ENCODE measurements around the gene MGA.

DNA sequence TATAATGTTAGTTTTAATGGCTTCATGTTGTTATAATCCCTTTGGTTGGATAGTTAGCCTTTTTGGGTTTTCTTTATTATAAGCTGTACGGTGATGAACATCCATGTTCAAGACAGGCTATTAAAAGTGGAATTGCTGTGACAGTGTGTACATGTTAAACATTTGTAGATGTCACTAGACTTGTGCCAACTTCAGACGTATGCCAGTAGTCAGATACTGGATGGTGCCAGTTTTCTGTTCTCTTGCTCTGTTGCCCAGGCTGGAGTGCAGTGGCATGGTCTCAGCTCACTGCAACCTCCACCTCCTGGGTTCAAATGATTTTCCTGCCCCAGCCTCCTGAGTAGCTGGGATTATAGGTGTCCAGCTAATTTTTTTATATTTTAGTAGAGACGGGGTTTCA lies 54.1 kb downstream of the MGA start:
- TF ChIP-seq, protein P1, sequence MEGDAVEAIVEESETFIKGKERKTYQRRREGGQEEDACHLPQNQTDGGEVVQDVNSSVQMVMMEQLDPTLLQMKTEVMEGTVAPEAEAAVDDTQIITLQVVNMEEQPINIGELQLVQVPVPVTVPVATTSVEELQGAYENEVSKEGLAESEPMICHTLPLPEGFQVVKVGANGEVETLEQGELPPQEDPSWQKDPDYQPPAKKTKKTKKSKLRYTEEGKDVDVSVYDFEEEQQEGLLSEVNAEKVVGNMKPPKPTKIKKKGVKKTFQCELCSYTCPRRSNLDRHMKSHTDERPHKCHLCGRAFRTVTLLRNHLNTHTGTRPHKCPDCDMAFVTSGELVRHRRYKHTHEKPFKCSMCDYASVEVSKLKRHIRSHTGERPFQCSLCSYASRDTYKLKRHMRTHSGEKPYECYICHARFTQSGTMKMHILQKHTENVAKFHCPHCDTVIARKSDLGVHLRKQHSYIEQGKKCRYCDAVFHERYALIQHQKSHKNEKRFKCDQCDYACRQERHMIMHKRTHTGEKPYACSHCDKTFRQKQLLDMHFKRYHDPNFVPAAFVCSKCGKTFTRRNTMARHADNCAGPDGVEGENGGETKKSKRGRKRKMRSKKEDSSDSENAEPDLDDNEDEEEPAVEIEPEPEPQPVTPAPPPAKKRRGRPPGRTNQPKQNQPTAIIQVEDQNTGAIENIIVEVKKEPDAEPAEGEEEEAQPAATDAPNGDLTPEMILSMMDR (IDR thresholded peaks at IDR 0.05): no peak
- TF ChIP-seq IRF2 (CRISPR knock-in tag; IDR thresholded peaks at IDR 0.05; ENCODE audit: borderline replicate concordance, low read depth) (no peak), HMGA2 (CRISPR knock-in tag; IDR thresholded peaks at IDR 0.05) (no peak), CREB1 (CRISPR knock-in tag; IDR thresholded peaks at IDR 0.05) (no peak)
- TF ChIP-seq, protein P2, sequence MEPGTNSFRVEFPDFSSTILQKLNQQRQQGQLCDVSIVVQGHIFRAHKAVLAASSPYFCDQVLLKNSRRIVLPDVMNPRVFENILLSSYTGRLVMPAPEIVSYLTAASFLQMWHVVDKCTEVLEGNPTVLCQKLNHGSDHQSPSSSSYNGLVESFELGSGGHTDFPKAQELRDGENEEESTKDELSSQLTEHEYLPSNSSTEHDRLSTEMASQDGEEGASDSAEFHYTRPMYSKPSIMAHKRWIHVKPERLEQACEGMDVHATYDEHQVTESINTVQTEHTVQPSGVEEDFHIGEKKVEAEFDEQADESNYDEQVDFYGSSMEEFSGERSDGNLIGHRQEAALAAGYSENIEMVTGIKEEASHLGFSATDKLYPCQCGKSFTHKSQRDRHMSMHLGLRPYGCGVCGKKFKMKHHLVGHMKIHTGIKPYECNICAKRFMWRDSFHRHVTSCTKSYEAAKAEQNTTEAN (CRISPR knock-in tag; IDR thresholded peaks at IDR 0.05): no peak
- TF ChIP-seq, protein P3, sequence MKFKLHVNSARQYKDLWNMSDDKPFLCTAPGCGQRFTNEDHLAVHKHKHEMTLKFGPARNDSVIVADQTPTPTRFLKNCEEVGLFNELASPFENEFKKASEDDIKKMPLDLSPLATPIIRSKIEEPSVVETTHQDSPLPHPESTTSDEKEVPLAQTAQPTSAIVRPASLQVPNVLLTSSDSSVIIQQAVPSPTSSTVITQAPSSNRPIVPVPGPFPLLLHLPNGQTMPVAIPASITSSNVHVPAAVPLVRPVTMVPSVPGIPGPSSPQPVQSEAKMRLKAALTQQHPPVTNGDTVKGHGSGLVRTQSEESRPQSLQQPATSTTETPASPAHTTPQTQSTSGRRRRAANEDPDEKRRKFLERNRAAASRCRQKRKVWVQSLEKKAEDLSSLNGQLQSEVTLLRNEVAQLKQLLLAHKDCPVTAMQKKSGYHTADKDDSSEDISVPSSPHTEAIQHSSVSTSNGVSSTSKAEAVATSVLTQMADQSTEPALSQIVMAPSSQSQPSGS (CRISPR knock-in tag; IDR thresholded peaks at IDR 0.05; ENCODE audit: borderline replicate concordance, low read depth): no peak
- TF ChIP-seq, protein P4, sequence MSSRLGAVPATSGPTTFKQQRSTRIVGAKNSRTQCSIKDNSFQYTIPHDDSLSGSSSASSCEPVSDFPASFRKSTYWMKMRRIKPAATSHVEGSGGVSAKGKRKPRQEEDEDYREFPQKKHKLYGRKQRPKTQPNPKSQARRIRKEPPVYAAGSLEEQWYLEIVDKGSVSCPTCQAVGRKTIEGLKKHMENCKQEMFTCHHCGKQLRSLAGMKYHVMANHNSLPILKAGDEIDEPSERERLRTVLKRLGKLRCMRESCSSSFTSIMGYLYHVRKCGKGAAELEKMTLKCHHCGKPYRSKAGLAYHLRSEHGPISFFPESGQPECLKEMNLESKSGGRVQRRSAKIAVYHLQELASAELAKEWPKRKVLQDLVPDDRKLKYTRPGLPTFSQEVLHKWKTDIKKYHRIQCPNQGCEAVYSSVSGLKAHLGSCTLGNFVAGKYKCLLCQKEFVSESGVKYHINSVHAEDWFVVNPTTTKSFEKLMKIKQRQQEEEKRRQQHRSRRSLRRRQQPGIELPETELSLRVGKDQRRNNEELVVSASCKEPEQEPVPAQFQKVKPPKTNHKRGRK (CRISPR knock-in tag; IDR thresholded peaks at IDR 0.05; ENCODE audit: borderline replicate concordance): no peak

Data from WTC11 (cell line).